ENCODE data around the gene NDE1. TPM values are rescaled to one million over a fixed set of nuclear protein-coding genes. Genes with fewer than 3 reads are reported as not detected.

Gene NDE1
- total and polyA plus RNA-seq, 2 of the 8 experiments (the other 6 are each of a cell fraction or from before 2014, with no cell fraction given): 13.3 to 41.3 TPM

GRCh38 chr16:15770512-15770911, 120.5 kb downstream of the NDE1 start (continued):
- TF ChIP-seq SAP30 (IDR thresholded peaks at IDR 0.05; ENCODE audit: insufficient read depth, insufficient replicate concordance, low read length) (no peak), KDM5A (IDR thresholded peaks at IDR 0.05; ENCODE audit: low read length) (no peak), JUND (IDR thresholded peaks at IDR 0.05; ENCODE audit: low read length) (no peak), PHF8 (conservative IDR thresholded peaks at IDR 0.05; ENCODE audit: low read depth, low read length) (no peak), SP4 (IDR thresholded peaks at IDR 0.05; ENCODE audit: low read length) (no peak), SIN3A (conservative IDR thresholded peaks at IDR 0.05 in 1 of 2, IDR thresholded peaks at IDR 0.05 in 1 of 2; ENCODE audit: low read depth in 1 of 2, low read length in 2 of 2) (no peak), GTF2F1 (IDR thresholded peaks at IDR 0.05; ENCODE audit: borderline replicate concordance, low read depth, low read length) (no peak)
- TF ChIP-seq, protein P1, sequence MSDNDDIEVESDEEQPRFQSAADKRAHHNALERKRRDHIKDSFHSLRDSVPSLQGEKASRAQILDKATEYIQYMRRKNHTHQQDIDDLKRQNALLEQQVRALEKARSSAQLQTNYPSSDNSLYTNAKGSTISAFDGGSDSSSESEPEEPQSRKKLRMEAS (IDR thresholded peaks at IDR 0.05): no peak

All from H1 (cell line).